ENCODE measurements around the gene MEX3A.
"Not testable (repeated sequence)": the region's sequence is repeated elsewhere in the genome, so short reads cannot be mapped to it uniquely, and the experiment has no call there.

The MEX3A gene

DNA sequence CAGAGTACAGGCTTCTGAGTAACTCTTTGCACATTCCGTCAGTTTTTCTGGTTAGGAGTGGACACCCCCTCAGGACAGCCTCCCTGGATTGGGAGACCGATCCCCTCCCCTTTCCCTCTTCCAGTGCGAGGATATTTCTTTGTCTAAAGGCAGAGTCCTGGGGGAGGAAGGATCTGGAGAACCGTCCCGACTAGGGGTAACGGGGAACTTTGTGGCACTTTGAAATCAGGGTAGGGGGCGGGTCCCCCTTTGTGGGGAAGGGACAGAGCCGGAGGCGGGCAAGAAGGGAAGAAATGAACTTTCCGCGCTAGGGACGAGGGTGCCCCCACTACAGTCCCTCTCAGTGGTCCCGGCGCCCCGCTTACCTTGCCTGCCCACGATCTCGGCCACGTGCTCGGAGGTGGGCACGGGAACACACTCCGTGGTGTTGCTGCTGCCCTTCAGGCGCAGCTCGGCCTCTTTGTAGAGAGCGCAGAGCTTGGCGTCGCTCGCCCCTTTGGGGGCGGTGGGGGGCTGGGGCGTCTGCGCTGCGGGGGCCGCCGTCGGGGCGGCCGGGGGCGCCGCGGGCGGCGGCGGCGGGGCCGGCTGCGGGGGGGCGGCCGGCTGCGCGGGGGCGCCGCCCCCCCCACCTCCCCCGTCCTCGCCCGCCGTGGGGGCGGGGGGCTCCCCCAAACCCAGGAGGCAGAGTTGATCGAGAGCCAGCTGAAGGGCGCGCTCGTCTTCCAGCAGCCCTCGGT lies 917 bp downstream of the MEX3A start:
- H3K4me3 ChIP-seq (ENCODE audit: low read depth, low read length): peak overlapping the region; percentile 94

DNA sequence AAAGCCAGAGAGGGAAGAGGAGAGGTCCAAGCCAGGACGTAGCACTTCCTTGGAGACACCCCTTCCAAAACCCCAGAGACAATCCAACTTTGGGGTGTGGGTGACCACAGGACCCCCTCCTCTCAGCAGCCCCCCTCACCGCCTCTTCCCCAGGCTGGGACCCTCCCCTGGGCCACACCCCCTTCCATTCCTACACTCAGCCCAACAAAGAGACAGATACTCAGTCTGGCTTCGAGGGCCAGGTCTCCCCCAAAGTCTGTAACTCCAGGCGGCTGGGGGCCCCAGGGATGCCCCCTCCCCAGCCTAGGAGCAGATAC lies 1.4 kb downstream of the MEX3A start:
- peak overlapping the region; percentile 94 for H3K4me3 ChIP-seq (ENCODE audit: low read depth, low read length)

DNA sequence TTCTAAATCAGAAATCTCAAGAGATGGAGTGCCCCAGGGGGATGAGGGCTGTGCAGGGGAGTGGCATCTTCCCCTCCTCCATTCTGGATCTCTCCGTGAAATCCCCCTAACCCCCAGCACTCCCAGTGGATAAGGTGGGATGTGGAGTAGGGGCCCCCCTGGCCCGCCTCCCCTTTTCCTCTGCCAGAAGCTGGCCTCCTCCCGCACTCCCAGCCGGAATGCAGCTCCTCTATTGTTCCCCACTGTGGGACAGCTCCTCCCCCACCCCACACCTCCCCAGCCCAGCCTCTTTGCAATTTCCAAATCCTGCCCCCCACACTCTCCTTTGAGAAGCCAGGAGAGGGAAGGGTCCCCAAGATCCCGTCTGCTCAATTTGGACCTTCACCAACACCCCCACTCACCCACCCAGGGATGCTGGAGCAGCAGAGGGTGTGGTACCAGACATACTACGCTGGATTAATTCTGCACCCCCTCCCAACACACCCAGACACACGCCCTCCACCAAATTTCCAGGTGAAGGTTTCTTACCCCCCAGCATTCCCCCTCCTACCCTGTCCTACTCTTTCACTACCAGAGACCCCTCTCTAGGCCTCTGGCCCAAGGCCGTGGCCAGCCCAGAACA lies 1.9 kb downstream of the MEX3A start:
- peak overlapping the region; percentile 94 for H3K4me3 ChIP-seq (ENCODE audit: low read depth, low read length)

DNA sequence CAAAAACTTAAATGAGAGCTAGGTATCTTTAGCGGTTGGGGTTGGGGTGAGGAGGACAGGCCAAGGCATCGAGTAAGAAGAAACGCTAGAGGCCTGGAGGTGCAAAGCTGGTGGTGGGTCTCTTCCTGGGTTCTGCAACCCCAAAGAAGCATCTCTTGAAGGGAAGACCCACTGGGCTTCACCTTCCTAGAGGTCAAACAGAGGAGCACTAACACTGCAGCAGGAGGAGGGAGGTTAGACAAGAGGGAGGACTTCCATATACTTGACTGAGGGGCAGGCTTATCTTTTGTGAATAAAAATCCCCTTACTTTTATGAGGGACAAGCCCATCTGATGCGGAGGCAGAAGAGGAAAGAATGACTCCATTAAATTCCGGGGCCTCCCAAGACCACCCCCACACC lies 2.5 kb downstream of the MEX3A start:
- peak overlapping the region; percentile 94 for H3K4me3 ChIP-seq (ENCODE audit: low read depth, low read length)

DNA sequence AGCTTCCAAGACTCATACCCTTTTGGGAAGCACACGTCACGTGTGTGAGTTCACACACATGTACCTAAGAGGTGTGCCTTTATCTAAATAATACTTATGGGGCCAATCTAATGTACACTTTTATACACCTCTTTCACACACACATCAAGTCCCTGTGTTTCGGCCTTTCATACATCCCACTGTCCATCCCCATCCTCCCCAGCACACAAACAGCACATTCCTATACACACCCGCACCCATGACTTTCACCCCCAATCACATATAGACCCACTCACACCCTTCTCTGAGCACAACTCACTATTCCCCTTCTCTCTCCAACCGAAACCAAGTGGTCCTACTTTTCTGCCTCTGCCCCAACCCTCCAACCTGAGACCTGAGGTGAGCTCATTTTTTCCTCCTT lies 3.5 kb downstream of the MEX3A start:
- no peak overlapping the region for H3K4me3 ChIP-seq (ENCODE audit: low read depth, low read length)

DNA sequence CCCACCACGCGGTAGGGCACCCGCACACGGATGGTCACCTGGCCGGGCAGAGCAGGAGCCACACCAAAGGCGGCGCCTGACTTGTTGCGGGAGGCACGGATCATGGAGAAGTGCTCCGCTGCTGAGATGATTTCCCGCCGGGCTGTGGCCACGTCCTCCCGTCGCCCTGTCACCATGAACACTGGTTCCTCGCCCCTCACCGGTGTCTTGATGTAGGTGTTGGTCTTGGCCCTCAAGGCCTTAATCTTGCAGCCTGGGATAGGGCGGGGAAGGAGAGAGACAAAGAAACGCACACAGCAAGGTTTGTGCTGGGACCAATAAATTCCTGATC lies 4.9 kb downstream of the MEX3A start:
- H3K4me3 ChIP-seq (ENCODE audit: low read depth, low read length): no peak overlapping the region

DNA sequence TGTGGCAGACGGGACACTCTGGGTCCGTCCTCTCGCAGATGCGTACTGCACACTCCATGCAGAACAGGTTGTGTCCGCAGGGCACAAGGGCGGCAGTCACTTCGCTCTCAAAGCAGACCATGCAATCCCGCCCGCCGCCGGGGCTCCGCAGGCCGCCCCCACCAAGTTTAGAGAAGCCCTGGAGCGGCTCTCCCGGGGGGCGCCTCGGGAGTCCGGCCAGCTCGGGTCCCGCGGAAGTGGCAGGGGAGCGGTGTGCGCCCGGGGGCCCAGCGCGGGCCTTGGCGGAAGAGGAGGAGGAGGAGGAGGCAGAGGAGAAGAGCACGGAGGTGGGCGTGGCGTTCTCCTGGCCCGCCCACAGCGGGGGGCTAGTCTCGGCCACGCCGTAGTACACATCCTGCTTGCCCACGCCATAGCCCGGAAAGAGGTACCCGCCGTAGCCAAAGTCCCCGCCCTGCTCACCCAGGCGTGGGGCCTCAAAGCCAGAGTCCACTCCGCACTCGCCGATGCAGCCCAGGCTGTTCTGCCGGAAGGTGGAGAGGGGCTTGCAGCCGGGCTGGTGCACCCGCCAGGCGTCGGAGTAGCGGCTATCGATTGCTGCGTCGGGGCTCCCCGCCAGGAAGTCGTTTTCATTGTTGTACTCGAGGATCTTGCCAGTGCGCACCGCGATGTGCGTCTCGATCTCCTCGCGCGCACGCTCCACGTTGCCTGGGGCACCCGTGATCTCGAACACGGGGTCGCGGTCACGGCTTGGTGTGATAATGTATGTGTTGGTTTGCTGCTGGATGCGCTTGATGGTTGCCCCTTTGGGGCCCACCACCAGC lies 5.4 kb downstream of the MEX3A start:
- peak overlapping the region; percentile 10 for H3K4me3 ChIP-seq (ENCODE audit: low read depth, low read length)

DNA sequence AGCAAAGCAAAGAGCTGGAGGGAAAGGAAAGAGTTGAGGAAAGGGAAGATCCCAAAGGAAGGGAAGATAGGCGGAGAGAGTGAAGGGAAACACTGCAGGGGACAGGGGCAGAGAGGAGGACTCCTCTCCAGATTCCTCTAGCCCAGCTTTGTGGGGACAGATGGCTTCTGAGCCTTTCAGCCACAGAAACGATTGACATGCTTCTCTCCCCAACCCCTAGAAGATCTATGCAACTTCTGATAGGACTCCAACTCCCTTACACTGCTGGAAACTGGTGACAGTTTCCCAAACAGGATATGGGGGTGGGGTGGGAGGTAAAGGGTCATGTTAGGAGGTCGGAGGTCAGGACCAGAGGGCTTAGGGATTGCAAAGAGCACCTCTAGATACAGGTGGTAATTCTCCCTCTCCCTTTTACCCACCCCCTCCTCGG lies 6.5 kb downstream of the MEX3A start:
- H3K4me3 ChIP-seq (ENCODE audit: low read depth, low read length): no peak overlapping the region

DNA sequence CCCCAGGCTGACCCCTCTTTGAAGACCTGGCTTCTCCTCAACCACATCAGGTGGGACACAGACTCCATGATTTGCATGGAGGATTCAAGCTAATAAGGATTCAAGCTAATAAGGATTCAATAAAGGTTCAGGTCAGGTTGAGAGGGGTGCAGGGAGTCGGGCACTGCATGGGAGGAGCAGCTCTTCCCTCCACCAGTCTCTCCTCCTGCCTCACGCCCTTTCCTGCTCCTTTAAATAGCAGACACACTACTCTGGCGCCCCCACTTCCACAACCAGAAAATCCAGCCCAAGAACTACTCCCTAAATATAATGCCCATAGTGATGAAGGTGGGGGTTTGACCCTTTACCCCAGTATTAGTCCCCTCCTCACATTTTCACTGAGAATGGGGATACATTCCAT lies 7.1 kb downstream of the MEX3A start:
- H3K4me3 ChIP-seq (ENCODE audit: low read depth, low read length): no peak overlapping the region

DNA sequence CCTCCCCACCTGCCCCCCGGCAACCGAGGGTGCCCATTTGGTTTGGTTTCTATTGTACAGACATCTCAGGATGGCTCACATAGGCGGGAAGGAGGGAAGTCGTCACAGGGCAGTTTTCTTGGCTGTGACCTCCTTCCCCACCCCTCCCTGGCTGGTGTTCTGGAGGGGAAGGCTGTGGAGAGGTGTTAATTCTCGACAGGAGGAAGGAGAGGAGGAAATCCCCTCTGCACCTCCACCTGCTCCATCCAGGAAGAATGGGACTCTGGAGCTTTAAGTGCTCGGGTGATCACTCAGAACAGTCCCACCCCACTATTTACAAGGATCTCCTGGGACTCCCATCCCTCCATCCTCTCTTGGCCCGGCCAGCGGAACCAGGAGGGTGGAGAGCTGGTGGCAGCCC lies 7.6 kb downstream of the MEX3A start:
- no peak overlapping the region for H3K4me3 ChIP-seq (ENCODE audit: low read depth, low read length)

DNA sequence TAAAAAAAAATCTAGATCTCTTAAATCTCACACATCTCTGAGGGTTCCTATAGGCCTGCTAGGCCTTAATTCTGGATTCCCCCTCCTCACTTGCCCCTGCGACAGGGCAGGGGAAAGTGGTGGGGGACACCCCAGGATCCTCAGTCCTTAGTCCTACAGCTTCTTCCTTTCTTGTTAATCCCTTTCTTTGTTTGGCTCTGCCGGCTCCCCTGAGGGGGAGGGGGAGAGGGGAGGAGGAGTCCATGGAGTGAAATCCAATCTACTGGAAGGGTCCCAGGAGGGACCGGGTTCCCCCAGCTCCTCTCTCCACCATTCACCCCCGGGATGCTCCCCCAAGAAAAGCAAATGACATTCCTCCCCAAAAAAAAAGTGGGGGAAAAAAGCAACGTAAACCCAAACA lies 8.5 kb downstream of the MEX3A start:
- no peak overlapping the region for H3K4me3 ChIP-seq (ENCODE audit: low read depth, low read length)

DNA sequence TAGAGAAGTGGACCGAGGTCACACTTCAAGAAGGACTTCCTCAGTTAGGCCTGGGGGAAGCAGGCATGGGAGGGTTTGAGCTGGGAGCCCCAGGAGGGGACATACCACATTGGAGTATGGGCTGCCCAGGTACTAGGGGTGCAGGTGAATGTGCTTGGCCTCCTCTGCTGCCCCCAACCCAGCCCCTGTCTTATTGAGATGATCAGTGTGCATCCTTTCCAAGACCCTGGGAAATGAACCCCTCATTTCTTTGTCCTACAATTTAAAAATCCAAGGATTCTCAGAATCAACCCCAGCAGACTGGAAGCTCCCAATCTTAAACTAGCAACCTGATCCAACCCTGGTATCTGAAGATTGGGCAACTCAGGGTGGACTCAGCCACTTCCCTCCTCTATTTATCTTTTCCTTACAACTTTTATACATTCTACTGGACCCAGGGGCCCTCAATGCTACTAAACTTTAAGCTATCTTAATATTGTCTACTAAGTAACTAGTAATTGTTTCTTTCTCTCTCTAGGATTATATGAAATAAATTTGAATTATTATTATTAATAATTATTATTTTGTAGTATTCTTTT lies 9.1 kb downstream of the MEX3A start:
- no peak overlapping the region for H3K4me3 ChIP-seq (ENCODE audit: low read depth, low read length)

DNA sequence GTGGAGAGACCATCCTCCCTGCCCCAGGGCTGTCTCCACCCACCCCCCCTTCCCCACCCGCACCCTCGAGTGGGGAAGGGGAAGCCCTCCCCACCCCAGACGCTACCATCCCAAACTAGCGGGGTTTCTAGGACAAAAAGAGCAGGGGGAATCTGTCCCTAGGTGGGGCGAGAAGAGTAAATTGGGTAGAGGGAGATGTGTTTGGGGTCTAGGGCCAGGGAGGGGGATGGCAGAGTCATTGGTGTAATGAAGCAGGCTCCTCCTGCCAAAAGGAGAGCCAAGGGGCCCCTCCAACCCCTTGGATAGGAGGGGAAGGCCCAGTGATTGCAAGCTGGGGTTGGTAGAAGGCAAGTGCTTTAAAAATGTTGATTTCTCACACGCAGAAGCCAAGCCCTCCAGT lies 10.0 kb downstream of the MEX3A start:
- no peak overlapping the region for H3K4me3 ChIP-seq (ENCODE audit: low read depth, low read length)

DNA sequence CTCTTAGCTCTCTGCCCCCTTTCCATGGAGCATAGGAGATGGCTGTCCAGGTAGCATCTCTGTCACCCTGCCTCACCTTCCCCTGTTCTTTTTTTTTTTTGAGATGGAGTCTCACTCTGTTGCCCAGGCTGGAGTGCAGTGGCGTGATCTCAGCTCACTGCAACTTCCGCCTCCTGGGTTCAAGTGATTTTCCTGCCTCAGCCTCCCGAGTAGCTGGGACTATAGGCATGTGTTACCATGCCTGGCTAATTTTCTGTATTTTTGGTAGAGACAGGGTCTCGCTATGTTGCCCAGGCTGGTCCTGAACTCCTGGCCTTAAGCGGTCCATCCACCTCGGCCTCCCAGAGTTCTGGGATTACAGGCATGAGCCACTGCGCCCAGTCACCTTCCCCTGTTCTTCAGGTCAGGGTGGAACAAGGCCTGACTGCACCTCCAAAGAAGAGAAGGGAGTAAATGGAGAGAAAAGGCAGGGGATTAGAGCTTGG lies 10.9 kb downstream of the MEX3A start:
- not testable (repeated sequence) for H3K4me3 ChIP-seq (ENCODE audit: low read depth, low read length)

DNA sequence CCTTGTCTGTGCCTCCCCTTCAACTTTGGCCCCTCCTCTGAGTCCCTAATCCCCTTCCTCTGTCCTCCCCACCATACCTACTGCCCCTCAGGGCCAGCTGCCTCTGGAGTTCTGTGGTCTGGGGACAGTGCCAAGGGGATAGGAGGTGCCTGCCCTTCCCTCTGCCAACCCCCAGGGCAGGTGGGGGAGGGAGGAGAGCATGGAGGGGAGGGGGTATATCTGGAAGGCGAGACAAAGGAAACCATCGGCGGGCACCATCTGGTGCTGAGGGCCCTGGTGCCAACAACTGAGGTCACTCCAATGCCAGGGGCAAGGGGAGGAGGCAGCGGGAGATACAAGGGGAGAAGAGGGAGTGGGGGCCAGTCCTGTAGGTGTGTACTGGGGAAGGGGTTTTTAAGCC lies 11.7 kb downstream of the MEX3A start:
- H3K4me3 ChIP-seq (ENCODE audit: low read depth, low read length): no peak overlapping the region

DNA sequence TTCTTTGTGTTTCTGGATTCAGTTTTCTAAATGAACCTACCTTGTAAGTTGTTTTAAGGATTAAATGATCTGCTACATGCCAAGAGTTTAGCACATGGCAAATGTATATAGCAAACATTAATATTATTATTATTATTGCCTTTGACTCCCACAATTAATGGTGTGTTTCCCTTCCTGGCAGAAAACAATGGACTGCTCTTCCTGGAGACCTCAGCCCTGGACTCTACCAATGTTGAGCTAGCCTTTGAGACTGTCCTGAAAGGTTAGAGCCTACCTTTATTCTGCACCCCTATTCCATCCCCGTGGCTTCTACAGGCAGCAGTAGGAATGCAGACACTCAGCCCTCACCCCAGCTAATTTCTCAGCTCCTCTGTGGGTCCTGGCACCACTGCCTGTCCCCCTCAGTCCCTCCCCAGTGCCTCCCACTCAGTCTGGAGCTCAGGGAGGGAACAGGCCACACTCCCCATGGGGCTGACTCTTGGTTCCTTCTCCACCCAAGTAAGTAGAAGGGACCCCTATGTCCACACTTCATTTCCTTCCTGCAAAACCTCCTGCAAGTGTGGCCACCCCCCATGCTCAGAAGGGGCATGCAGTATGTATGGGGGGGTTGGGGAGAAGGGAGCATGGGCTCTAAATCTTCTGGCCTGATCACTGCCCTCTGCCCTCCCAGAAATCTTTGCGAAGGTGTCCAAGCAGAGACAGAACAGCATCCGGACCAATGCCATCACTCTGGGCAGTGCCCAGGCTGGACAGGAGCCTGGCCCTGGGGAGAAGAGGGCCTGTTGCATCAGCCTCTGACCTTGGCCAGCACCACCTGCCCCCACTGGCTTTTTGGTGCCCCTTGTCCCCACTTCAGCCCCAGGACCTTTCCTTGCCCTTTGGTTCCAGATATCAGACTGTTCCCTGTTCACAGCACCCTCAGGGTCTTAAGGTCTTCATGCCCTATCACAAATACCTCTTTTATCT lies 12.5 kb downstream of the MEX3A start:
- H3K4me3 ChIP-seq (ENCODE audit: low read depth, low read length): no peak overlapping the region

DNA sequence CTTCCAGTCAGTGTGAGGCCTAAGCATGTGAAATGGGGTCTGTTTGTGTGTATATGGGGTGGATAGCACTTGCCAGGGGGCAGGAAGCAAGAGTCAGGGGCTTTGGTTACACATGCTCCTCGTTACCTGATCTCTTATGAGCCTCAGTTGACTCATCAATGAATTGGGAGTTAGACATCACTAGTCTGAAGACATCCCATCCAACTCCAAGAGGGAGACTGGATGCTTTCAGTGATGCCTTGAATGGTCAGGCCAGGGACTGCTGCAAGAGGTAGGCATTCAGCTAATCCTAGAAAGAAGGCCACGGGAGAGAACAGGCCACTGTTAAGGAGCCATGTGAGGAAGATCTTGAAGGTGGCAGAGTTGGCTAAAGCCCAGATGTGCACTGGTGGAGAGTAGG lies 15.0 kb downstream of the MEX3A start:
- no peak overlapping the region for H3K4me3 ChIP-seq (ENCODE audit: low read depth, low read length)

DNA sequence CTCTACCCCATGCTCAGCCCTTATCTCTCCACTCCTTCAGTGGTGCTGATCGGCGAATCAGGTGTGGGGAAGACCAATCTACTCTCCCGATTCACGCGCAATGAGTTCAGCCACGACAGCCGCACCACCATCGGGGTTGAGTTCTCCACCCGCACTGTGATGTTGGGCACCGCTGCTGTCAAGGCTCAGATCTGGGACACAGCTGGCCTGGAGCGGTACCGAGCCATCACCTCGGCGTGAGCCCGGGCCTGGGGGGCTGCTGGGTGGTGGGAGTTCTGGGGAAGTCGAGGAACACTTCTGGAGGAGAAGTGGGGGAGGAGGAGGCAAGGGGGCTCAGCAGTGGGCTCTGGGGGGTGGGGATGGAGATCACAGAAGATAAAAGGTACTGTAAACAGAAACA lies 16.4 kb downstream of the MEX3A start:
- H3K4me3 ChIP-seq (ENCODE audit: low read depth, low read length): no peak overlapping the region

DNA sequence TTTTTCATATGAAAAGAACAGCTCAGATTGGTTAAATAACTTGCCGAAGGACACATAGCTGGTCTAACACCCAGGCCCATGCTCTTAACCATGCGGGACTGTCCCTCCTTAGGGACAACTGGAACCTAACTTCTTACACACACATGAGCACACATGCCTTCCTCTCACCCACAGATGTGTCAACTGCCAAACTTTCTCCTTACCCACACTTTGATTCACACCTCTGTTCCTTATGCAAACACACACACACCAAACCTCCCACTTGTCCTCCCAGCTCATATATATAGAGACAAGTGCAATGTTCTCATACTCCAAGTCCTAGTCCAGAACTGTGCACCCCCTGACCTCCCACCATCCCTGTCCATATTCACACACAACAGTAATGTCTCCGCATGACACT lies 17.1 kb downstream of the MEX3A start:
- no peak overlapping the region for H3K4me3 ChIP-seq (ENCODE audit: low read depth, low read length)

DNA sequence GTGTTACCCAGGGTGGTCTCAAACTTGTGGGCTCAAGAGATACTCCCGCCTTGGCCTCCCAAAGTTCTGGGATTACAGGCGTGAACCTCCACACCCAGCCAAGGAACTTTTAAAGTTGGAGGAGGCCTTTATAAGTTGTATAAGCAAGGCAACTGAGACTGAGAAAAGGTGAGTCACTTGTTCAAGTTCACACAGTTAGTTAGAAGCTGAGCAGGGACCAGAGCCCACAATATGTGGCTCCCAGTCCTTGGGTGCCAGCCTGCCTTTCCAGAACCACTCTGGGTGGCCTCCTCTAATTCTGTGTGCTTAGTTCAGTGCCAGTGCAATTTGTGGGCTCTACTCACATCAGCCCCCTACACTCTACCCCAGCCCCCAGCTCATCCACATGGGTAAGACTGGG lies 17.6 kb downstream of the MEX3A start:
- no peak overlapping the region for H3K4me3 ChIP-seq (ENCODE audit: low read depth, low read length)

DNA sequence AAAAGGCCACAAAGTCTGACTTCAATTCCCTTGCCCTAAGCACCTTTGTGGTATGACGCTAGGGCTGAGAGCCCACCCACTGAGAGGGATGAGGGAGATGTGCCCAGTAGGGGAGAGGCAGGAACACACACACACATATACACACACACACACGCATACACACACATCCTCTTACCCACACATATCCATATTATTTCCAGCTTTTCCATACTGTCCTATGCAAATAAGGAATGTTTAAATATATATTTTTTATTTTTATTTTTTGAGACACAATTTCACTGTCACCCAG lies 18.3 kb downstream of the MEX3A start:
- no peak overlapping the region for H3K4me3 ChIP-seq (ENCODE audit: low read depth, low read length)
